NCI-H2196 treated with DMSO at 0.1 percent for 48 hours (cell line): ENCODE data around the gene SNX30.

Experiments
- DNase-seq: peaks from one replicate; lab custom pipeline; 2025; ENCODE audit not compliant: unreplicated experiment; lab: John Stamatoyannopoulos, UW

The SNX30 gene

DNA sequence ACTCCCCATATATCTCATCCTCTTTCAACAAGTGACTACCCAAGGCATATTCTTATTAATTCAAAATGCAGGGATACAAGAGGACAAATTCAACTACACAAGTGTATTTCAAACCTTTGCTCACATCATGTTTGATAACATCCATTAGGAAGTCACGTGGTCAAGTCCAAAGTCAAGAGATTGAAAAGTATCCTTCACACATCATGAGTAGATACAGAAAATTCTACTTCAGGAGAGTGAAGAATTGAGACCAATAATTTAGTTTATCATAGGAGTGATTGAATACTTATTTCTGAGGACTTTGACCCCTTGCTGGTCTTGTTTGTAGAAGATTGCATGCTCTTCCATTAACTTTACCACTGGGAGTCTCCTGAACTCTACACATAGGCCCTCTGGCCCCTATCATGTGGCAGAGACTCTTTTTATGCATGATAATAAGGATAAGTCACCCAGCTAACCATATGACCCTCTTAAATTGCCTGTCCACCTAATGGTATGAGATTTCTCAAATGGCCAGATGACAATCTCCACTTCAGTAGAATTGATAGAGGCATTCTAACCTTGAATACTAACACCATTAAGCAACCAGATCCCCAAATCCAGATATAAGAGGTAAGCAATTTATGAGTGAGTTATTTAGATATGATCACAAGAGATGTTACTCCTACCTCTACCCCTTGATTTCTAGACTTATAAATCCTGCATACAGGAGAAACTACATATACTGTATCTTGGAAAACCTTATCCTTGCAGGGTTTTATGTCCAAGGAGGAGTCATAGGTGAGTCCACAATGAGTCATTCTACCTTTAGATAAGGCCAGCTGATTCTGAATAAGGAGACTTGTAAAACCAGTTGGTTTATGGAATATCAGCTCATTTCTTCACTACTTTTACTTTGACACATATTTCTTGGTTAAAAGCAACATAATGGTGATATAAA is 166.8 kb downstream of the SNX30 start:
- DNase-seq = no peak

DNA sequence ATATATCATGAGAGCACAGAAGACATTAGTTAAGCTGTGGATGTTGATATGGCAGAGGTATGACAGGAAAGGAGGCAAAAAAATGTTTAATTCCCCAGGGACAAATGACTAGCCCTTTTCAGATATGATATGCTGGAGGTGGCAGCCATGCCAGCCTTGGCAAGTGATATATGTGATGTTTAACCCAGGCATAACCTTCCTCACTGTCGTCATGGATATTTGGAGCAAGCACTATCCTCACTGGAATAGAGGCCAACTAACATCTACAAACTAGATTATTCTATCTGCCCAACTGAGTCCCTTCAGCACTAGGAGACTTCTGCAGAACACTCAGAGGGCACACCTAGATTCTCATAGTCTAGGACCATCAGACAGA is 167.4 kb downstream of the SNX30 start:
- DNase-seq = no peak

DNA sequence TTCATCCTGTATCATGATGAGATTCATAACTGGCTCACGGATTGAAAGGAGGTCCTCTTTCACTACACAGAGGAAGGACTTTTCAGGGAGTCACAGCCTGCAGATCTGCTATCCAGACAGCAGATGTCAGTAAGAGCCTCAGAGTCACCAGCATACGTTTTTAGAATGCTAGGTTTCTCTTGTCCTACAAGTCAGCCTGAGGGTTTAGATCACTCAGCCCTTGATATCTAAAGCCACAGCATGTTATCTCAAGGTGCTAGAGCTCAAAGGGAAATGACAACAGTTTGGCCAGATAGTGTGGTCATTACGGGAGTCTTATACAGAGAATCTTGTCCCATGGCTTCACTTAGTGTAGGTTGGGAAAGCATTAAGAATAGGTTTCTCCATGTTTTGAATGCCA is 171.0 kb downstream of the SNX30 start:
- DNase-seq = peak; percentile 11
